ENCODE measurements around the gene NMNAT2.
A peak's percentile ranks its signal among the peaks of the same experiment; 100 is the strongest.

NMNAT2 gene

DNA sequence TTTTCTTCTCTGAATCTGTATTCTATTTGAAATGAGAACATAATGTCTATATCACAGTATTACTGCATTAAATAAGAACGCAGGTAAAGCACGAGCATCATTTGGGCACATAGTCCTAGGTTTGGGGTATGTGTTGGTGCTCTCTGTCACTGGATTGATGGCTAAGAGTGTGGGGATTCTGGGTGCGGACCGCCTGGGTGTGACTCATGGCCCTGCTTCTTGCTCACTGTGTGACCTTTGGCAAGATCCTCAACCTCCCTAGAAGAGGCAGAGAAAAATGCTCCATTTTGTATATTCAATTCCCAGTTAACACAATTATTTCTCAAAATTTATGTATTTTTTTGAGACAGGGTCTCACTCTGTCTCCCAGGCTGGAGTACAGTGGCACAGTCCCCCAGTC lies 132.4 kb downstream of the NMNAT2 start:
- TF ChIP-seq CTCF (IDR thresholded peaks at IDR 0.05; ENCODE audit: low read depth, low read length): no peak
- Histone ChIP-seq H3K9me3 (no peaks in the 10 kb centered on the region; the same call in 1 of the 2 replicates), H3K36me3 (peaks cover 5% of the 10 kb centered on the region), H3K4me3 (ENCODE audit: low read depth, low read length) (no peak overlapping the region), H3K27me3 (no peaks in the 10 kb centered on the region), H3K4me1 (peaks cover 14% of the 10 kb centered on the region)
- DNase-seq: no peak

GRCh38 chr1:183285256-183285655 lies 132.9 kb downstream of the NMNAT2 start:
- no peaks in the 10 kb centered on the region for H3K27me3 ChIP-seq
- no peak for TF ChIP-seq CTCF (IDR thresholded peaks at IDR 0.05; ENCODE audit: low read depth, low read length)
- H3K4me3 ChIP-seq (ENCODE audit: low read depth, low read length): no peak overlapping the region
- DNase-seq: no peak
- H3K9me3 ChIP-seq: no peaks in the 10 kb centered on the region; the same call in 1 of the 2 replicates
- H3K4me1 ChIP-seq: peaks cover 14% of the 10 kb centered on the region
- H3K36me3 ChIP-seq: peaks cover 5% of the 10 kb centered on the region

GRCh38 chr1:183284086-183284485 lies 134.1 kb downstream of the NMNAT2 start:
- DNase-seq: no peak
- Histone ChIP-seq H3K4me3 (ENCODE audit: low read depth, low read length) (no peak overlapping the region), H3K9me3 (no peaks in the 10 kb centered on the region; the same call in 1 of the 2 replicates), H3K27me3 (no peaks in the 10 kb centered on the region), H3K4me1 (peaks cover 17% of the 10 kb centered on the region), H3K36me3 (peaks cover 5% of the 10 kb centered on the region)
- no peak for TF ChIP-seq CTCF (IDR thresholded peaks at IDR 0.05; ENCODE audit: low read depth, low read length)

GRCh38 chr1:183283286-183283685 lies 134.9 kb downstream of the NMNAT2 start:
- no peak overlapping the region for H3K4me3 ChIP-seq (ENCODE audit: low read depth, low read length)
- peaks cover 25% of the 10 kb centered on the region for H3K4me1 ChIP-seq
- TF ChIP-seq CTCF (IDR thresholded peaks at IDR 0.05; ENCODE audit: low read depth, low read length): no peak
- H3K9me3 ChIP-seq: no peaks in the 10 kb centered on the region
- no peak for DNase-seq
- no peaks in the 10 kb centered on the region; the same call in 1 of the 2 replicates for H3K36me3 ChIP-seq
- H3K27me3 ChIP-seq: no peaks in the 10 kb centered on the region

- DNase-seq: no peak
- H3K4me3 ChIP-seq (ENCODE audit: low read depth, low read length): no peak overlapping the region
- TF ChIP-seq CTCF (IDR thresholded peaks at IDR 0.05; ENCODE audit: low read depth, low read length): no peak
- no peaks in the 10 kb centered on the region; the same call in none of the 2 replicates for H3K36me3 ChIP-seq
- no peaks in the 10 kb centered on the region for H3K9me3 ChIP-seq
- H3K4me1 ChIP-seq: peaks cover 24% of the 10 kb centered on the region
- no peaks in the 10 kb centered on the region for H3K27me3 ChIP-seq
These were observed 135.9 kb downstream of the NMNAT2 start for GRCh38 chr1:183282101-183282855.

DNA sequence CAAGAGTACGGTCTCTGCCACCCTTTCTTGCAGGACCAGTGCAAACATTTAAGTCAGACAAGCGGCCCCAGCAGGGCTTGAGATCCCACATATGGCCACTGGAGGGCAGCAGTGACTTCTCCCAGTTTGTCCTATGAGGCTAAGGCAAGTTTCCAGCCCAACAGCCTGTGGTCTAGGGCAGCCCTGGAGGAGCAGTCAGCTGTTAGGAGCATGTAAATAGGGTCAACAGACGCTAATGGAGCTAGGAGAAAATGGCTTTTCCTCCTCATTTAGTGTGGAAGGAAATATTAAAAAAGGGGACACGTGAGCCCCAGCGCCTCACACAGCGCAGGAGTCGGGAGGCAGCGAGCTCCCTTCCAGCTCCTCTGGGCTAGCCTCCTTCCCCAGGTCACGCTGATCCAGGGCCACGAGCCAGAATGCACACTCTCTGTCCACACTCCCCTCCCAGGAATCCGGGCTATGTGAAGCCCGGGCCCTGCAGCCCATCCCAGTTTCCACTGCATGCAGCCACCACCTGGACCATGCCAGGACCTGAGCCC lies 136.6 kb downstream of the NMNAT2 start:
- peak; percentile 88 for DNase-seq
- H3K27me3 ChIP-seq: no peaks in the 10 kb centered on the region
- peak; percentile 98 for TF ChIP-seq CTCF (IDR thresholded peaks at IDR 0.05; ENCODE audit: low read depth, low read length)

More for the DNA sequence above, 136.6 kb downstream of the NMNAT2 start:
- Histone ChIP-seq H3K4me3 (ENCODE audit: low read depth, low read length) (no peak overlapping the region), H3K36me3 (no peaks in the 10 kb centered on the region; the same call in none of the 2 replicates), H3K9me3 (no peaks in the 10 kb centered on the region), H3K4me1 (peaks cover 24% of the 10 kb centered on the region)
